Peyer's patch (tissue), 4 donors: Measurements from ENCODE around the gene UROD. TPM values are rescaled to one million over a fixed set of nuclear protein-coding genes. Genes with fewer than 3 reads are reported as not detected.

Experiments
- DNase-seq, 3 donors: peaks; one replicate each; pipeline ENCODE4 v3.0.0-alpha.2; 2017 to 2019
- H3K27ac ChIP-seq, 4 donors: fragments of 200-600 bp; sonication (generic); one replicate each; pipeline ENCODE4 v1.5.1; 2016 to 2019
- H3K27me3 ChIP-seq, 2 donors: fragments of 200-600 bp; sonication (generic); one replicate each; pipeline ENCODE4 v1.5.1; 2019
- H3K36me3 ChIP-seq, 3 donors: fragments of 200-600 bp; sonication (generic); one replicate each; pipeline ENCODE4 v1.5.1; 2016 to 2019
- H3K4me1 ChIP-seq, 4 donors: fragments of 200-600 bp; sonication (generic); one replicate each; pipeline ENCODE4 v1.5.1; 2016 to 2019
- H3K4me3 ChIP-seq, 4 donors: fragments of 200-600 bp; sonication (generic); 1 replicate in 3 of 4; 2 replicates in 1 of 4; pipeline ENCODE4 v1.5.1; 2016 to 2019; ENCODE audit warnings: mild to moderate bottlenecking in 1 of 4
- H3K9me3 ChIP-seq, 4 donors: fragments of 200-600 bp; sonication (generic); one replicate each; pipeline ENCODE4 v1.5.1; 2016 to 2019; ENCODE audit warnings: mild to moderate bottlenecking in 1 of 4
- CTCF ChIP-seq, 6 experiments: fragments of 450-650 bp in 4 of 6; fragments of 200-600 bp in 2 of 6; sonication (generic) in 1 of 6; IDR thresholded peaks; one replicate each; pipeline ENCODE4 v1.5.1; 2017 to 2019; ENCODE audit warnings: antibody characterized with exemption in 6 of 6, mild to moderate bottlenecking in 3 of 6, moderate library complexity in 1 of 6
- POLR2A ChIP-seq, 2 donors: fragments of 450-650 bp; IDR thresholded peaks; one replicate each; pipeline ENCODE4 v1.5.1; 2017; ENCODE audit warnings: antibody characterized with exemption in 2 of 2, mild to moderate bottlenecking in 2 of 2, moderate library complexity in 2 of 2
- total RNA-seq, 4 donors: library from RNA; depleted of rRNA; stranded (reverse); fragments of >200 nt; gene quantifications; one replicate each; pipeline ENCODE4 v1.1.0, GENCODE V29; 2016

Gene UROD
- total RNA-seq, 4 donors from 2014 or later: 43.4 to 56.6 (median 51.3) TPM

GRCh38 chr1:45012639-45013278 is 705 bp downstream of the UROD start:
- H3K9me3 ChIP-seq: no peaks in the 10 kb centered on the region
- peak overlapping the region; percentile 82 to 92 (median 86) for H3K4me3 ChIP-seq
- H3K4me1 ChIP-seq: peaks cover 5 to 43% (median 25%) of the 10 kb centered on the region in 4 donors
- TF ChIP-seq POLR2A (IDR thresholded peaks at IDR 0.05): no peak
- no peak for TF ChIP-seq CTCF (IDR thresholded peaks at IDR 0.05)
- peaks cover 0 to 27% (median 0%) of the 10 kb centered on the region in 3 donors for H3K36me3 ChIP-seq
- H3K27ac ChIP-seq: peak overlapping the region; percentile 80 to 88 (median 88)
- peak; percentile 53 to 75 (median 73) for DNase-seq
- no peaks in the 10 kb centered on the region for H3K27me3 ChIP-seq

GRCh38 chr1:45013551-45014209 is 1.6 kb downstream of the UROD start:
- TF ChIP-seq CTCF (IDR thresholded peaks at IDR 0.05): no peak
- no peak for TF ChIP-seq POLR2A (IDR thresholded peaks at IDR 0.05)
- no peaks in the 10 kb centered on the region for H3K27me3 ChIP-seq
- H3K4me3 ChIP-seq: no peak overlapping the region
- DNase-seq: no peak
- H3K4me1 ChIP-seq: peaks cover 5 to 43% (median 25%) of the 10 kb centered on the region in 4 donors
- H3K36me3 ChIP-seq: peaks cover 0 to 17% (median 0%) of the 10 kb centered on the region in 3 donors
- H3K27ac ChIP-seq: no peak overlapping the region
- no peaks in the 10 kb centered on the region for H3K9me3 ChIP-seq

- TF ChIP-seq POLR2A (IDR thresholded peaks at IDR 0.05) (no peak), CTCF (IDR thresholded peaks at IDR 0.05) (peak; percentile 78 to 92 (median 90))
- Histone ChIP-seq H3K27me3 (no peaks in the 10 kb centered on the region), H3K27ac (no peak overlapping the region), H3K36me3 (peaks cover 0 to 9% (median 0%) of the 10 kb centered on the region in 3 donors), H3K4me3 (no peak overlapping the region), H3K9me3 (no peaks in the 10 kb centered on the region), H3K4me1 (peaks cover 5 to 35% (median 23%) of the 10 kb centered on the region in 4 donors)
- DNase-seq: peak; percentile 80 to 93 (median 88)
Measured at GRCh38 chr1:45014321-45015028, 2.4 kb downstream of the UROD start.

- Histone ChIP-seq H3K4me1 (peaks cover 0 to 27% (median 13%) of the 10 kb centered on the region in 4 donors), H3K27ac (no peak overlapping the region), H3K4me3 (no peak overlapping the region), H3K27me3 (no peaks in the 10 kb centered on the region), H3K36me3 (peaks cover 0 to 6% (median 0%) of the 10 kb centered on the region in 3 donors), H3K9me3 (no peaks in the 10 kb centered on the region)
- no peak for TF ChIP-seq POLR2A (IDR thresholded peaks at IDR 0.05)
- DNase-seq: no peak
Measured at GRCh38 chr1:45015683-45016082, 3.6 kb downstream of the UROD start.

GRCh38 chr1:45016090-45016697 is 4.1 kb downstream of the UROD start:
- H3K4me3 ChIP-seq: no peak overlapping the region
- TF ChIP-seq POLR2A (IDR thresholded peaks at IDR 0.05) (no peak), CTCF (IDR thresholded peaks at IDR 0.05) (no peak)
- no peak for DNase-seq
- no peaks in the 10 kb centered on the region for H3K27me3 ChIP-seq
- no peak overlapping the region for H3K27ac ChIP-seq
- peaks cover 0 to 27% (median 12%) of the 10 kb centered on the region in 4 donors for H3K4me1 ChIP-seq
- peaks cover 0 to 6% (median 0%) of the 10 kb centered on the region in 3 donors for H3K36me3 ChIP-seq
- no peaks in the 10 kb centered on the region for H3K9me3 ChIP-seq
